ENCODE data around the gene MEIS2.

Gene MEIS2

GRCh38 chr15:37100109-37100965, at the start of gene MEIS2:
Gene MEIS2, minus strand, starts transcription at chr15:37100549. Its CDS starts 1,083 bp downstream, at chr15:37099466.
- peak; percentile 96 to 99 for DNase-seq

GRCh38 chr15:37149146-37149545, 48.8 kb upstream of the MEIS2 start:
- no peak for DNase-seq

GRCh38 chr15:37148714-37149113, 48.4 kb upstream of the MEIS2 start:
- DNase-seq: no peak

GRCh38 chr15:37143351-37143750, 43.0 kb upstream of the MEIS2 start:
- no peak for DNase-seq

- no peak for DNase-seq
Measured at GRCh38 chr15:37142371-37142770, 42.0 kb upstream of the MEIS2 start.

GRCh38 chr15:37140531-37141058, 40.2 kb upstream of the MEIS2 start:
- no peak for DNase-seq

GRCh38 chr15:37138591-37139215, 38.4 kb upstream of the MEIS2 start:
- no peak for DNase-seq

- DNase-seq: no peak
Measured at GRCh38 chr15:37137221-37137620, 36.9 kb upstream of the MEIS2 start.

GRCh38 chr15:37136666-37137065, 36.3 kb upstream of the MEIS2 start:
- no peak for DNase-seq

GRCh38 chr15:37135225-37135624, 34.9 kb upstream of the MEIS2 start:
- peak in 1 of 2 experiments; percentile 15 for DNase-seq

GRCh38 chr15:37134699-37135131, 34.4 kb upstream of the MEIS2 start:
- peak; percentile 24 to 62 for DNase-seq

GRCh38 chr15:37134244-37134643, 33.9 kb upstream of the MEIS2 start:
- no peak for DNase-seq

GRCh38 chr15:37133602-37134001, 33.3 kb upstream of the MEIS2 start:
- peak; percentile 39 to 44 for DNase-seq

- DNase-seq: no peak
Measured at GRCh38 chr15:37132826-37133417, 32.6 kb upstream of the MEIS2 start.

GRCh38 chr15:37131621-37132020, 31.3 kb upstream of the MEIS2 start:
- no peak for DNase-seq

- no peak for DNase-seq
Measured at GRCh38 chr15:37130356-37130755, 30.0 kb upstream of the MEIS2 start.

- DNase-seq: peak; percentile 88 to 92
Measured at GRCh38 chr15:37125143-37125542, 24.8 kb upstream of the MEIS2 start.

- DNase-seq: peak in 1 of 2 experiments; percentile 23
Measured at GRCh38 chr15:37124331-37124730, 24.0 kb upstream of the MEIS2 start.

- DNase-seq: no peak
Measured at GRCh38 chr15:37122703-37123102, 22.4 kb upstream of the MEIS2 start.

GRCh38 chr15:37121492-37121891, 21.1 kb upstream of the MEIS2 start:
- no peak for DNase-seq

GRCh38 chr15:37117030-37117429, 16.7 kb upstream of the MEIS2 start:
- no peak for DNase-seq

- DNase-seq: no peak
Measured at GRCh38 chr15:37115538-37115937, 15.2 kb upstream of the MEIS2 start.

- no peak for DNase-seq
Measured at GRCh38 chr15:37112971-37113670, 12.8 kb upstream of the MEIS2 start.

Measured in NCI-H526 (cell line).